ENCODE measurements around the gene UEVLD. TPM values are rescaled to one million over a fixed set of nuclear protein-coding genes. Genes with fewer than 3 reads are reported as not detected.

Gene UEVLD
- total and polyA plus RNA-seq, 2 donors (not counting 1 experiment from before 2014, with no cell fraction given), result 25.9 to 29.0 TPM

GRCh38 chr11:18623707-18624106 is 35.2 kb upstream of the UEVLD start:
- H2AFZ ChIP-seq (ENCODE audit: low read length), result no peak overlapping the region
- no peak overlapping the region for H3K4me3 ChIP-seq (replicated peaks in 1 of 4; ENCODE audit: control extremely low read depth in 1 of 4, insufficient read depth in 1 of 4, low read depth in 3 of 4, low read length in 4 of 4)
- peaks cover 2% of the 10 kb centered on the region for H4K20me1 ChIP-seq (ENCODE audit: control insufficient read depth, extremely low read depth, insufficient read depth, low read length)
- H3K27me3 ChIP-seq (ENCODE audit: control insufficient read depth, insufficient read depth, low read length), result no peaks in the 10 kb centered on the region
- DNase-seq (ENCODE audit: low read depth in 2 of 2), result no peak
- peaks cover 82% of the 10 kb centered on the region for H3K79me2 ChIP-seq (ENCODE audit: control insufficient read depth, insufficient read depth, low read length)
- TF ChIP-seq EZH2 (IDR thresholded peaks at IDR 0.05; ENCODE audit: low read length, missing control alignments) (no peak), CTCF (conservative IDR thresholded peaks at IDR 0.05 in 1 of 2, IDR thresholded peaks at IDR 0.05 in 1 of 2; ENCODE audit: low read depth in 1 of 2, low read length in 2 of 2) (no peak)
- no peak overlapping the region for H3K9ac ChIP-seq (ENCODE audit: insufficient read depth, low read length)
- H3K27ac ChIP-seq (ENCODE audit: insufficient read depth, low read length), result no peak overlapping the region
- H3K4me1 ChIP-seq (ENCODE audit: control insufficient read depth, extremely low read depth, insufficient read depth, low read length), result no peaks in the 10 kb centered on the region
- no peaks in the 10 kb centered on the region for H3K9me3 ChIP-seq (ENCODE audit: control insufficient read depth, insufficient read depth, low read depth, low read length)
- no peak overlapping the region for H3K4me2 ChIP-seq (ENCODE audit: extremely low read depth, insufficient read depth, low read length)
- H3K36me3 ChIP-seq (ENCODE audit: control insufficient read depth, insufficient read depth, low read length), result no peaks in the 10 kb centered on the region

- Histone ChIP-seq H3K4me3 (replicated peaks in 1 of 4; ENCODE audit: control extremely low read depth in 1 of 4, insufficient read depth in 1 of 4, low read depth in 3 of 4, low read length in 4 of 4) (peak overlapping the region in 3 of 4 experiments; percentile 1 to 27 (median 15)), H3K79me2 (ENCODE audit: control insufficient read depth, insufficient read depth, low read length) (peaks cover 56% of the 10 kb centered on the region), H3K4me1 (ENCODE audit: control insufficient read depth, extremely low read depth, insufficient read depth, low read length) (peaks cover 3% of the 10 kb centered on the region), H3K27me3 (ENCODE audit: control insufficient read depth, insufficient read depth, low read length) (no peaks in the 10 kb centered on the region), H3K36me3 (ENCODE audit: control insufficient read depth, insufficient read depth, low read length) (peaks cover 8% of the 10 kb centered on the region), H3K9ac (ENCODE audit: insufficient read depth, low read length) (no peak overlapping the region), H2AFZ (ENCODE audit: low read length) (no peak overlapping the region), H4K20me1 (ENCODE audit: control insufficient read depth, extremely low read depth, insufficient read depth, low read length) (no peaks in the 10 kb centered on the region), H3K9me3 (ENCODE audit: control insufficient read depth, insufficient read depth, low read depth, low read length) (no peaks in the 10 kb centered on the region), H3K4me2 (ENCODE audit: extremely low read depth, insufficient read depth, low read length) (peak overlapping the region; percentile 17), H3K27ac (ENCODE audit: insufficient read depth, low read length) (peak overlapping the region; percentile 71)
- peak; percentile 72 to 76 for DNase-seq (ENCODE audit: low read depth in 2 of 2)
- TF ChIP-seq CTCF (conservative IDR thresholded peaks at IDR 0.05 in 1 of 2, IDR thresholded peaks at IDR 0.05 in 1 of 2; ENCODE audit: low read depth in 1 of 2, low read length in 2 of 2) (no peak), EZH2 (IDR thresholded peaks at IDR 0.05; ENCODE audit: low read length, missing control alignments) (no peak)
These were observed 29.9 kb upstream of the UEVLD start for GRCh38 chr11:18618342-18619025.

- TF ChIP-seq EZH2 (IDR thresholded peaks at IDR 0.05; ENCODE audit: low read length, missing control alignments) (no peak), CTCF (conservative IDR thresholded peaks at IDR 0.05 in 1 of 2, IDR thresholded peaks at IDR 0.05 in 1 of 2; ENCODE audit: low read depth in 1 of 2, low read length in 2 of 2) (no peak)
- Histone ChIP-seq H3K27ac (ENCODE audit: insufficient read depth, low read length) (peak overlapping the region; percentile 71), H3K79me2 (ENCODE audit: control insufficient read depth, insufficient read depth, low read length) (peaks cover 50% of the 10 kb centered on the region), H2AFZ (ENCODE audit: low read length) (no peak overlapping the region), H3K4me3 (replicated peaks in 1 of 4; ENCODE audit: control extremely low read depth in 1 of 4, insufficient read depth in 1 of 4, low read depth in 3 of 4, low read length in 4 of 4) (peak overlapping the region in 3 of 4 experiments; percentile 1 to 15 (median 3)), H3K4me1 (ENCODE audit: control insufficient read depth, extremely low read depth, insufficient read depth, low read length) (peaks cover 3% of the 10 kb centered on the region), H3K4me2 (ENCODE audit: extremely low read depth, insufficient read depth, low read length) (peak overlapping the region; percentile 17), H3K27me3 (ENCODE audit: control insufficient read depth, insufficient read depth, low read length) (no peaks in the 10 kb centered on the region), H4K20me1 (ENCODE audit: control insufficient read depth, extremely low read depth, insufficient read depth, low read length) (no peaks in the 10 kb centered on the region), H3K9ac (ENCODE audit: insufficient read depth, low read length) (no peak overlapping the region), H3K36me3 (ENCODE audit: control insufficient read depth, insufficient read depth, low read length) (peaks cover 8% of the 10 kb centered on the region), H3K9me3 (ENCODE audit: control insufficient read depth, insufficient read depth, low read depth, low read length) (no peaks in the 10 kb centered on the region)
- DNase-seq (ENCODE audit: low read depth in 2 of 2), result peak; percentile 58 to 75
These were observed 29.3 kb upstream of the UEVLD start for GRCh38 chr11:18617688-18618341.
